SU-DHL-6 (cell line): Measurements from ENCODE around the gene OIP5.

Source experiments
- EZH2phosphoT487 ChIP-seq: fragments of 200-600 bp; sonication (generic), shearing (Covaris generic); conservative IDR thresholded peaks from 2 replicates; pipeline ENCODE4 v1.6.1; 2018; ENCODE audit warnings: mild to moderate bottlenecking, antibody characterized with exemption, low read length, moderate library complexity, mixed read lengths
- TF ChIP-seq, protein P1 (sequence below): fragments of 200-600 bp; sonication (generic); IDR thresholded peaks from one replicate; pipeline ENCODE4 v1.5.1; 2017; ENCODE audit warnings: antibody characterized with exemption, mild to moderate bottlenecking, low read length, moderate library complexity; ENCODE audit not compliant: insufficient read depth, poor library complexity, severe bottlenecking

DNA sequence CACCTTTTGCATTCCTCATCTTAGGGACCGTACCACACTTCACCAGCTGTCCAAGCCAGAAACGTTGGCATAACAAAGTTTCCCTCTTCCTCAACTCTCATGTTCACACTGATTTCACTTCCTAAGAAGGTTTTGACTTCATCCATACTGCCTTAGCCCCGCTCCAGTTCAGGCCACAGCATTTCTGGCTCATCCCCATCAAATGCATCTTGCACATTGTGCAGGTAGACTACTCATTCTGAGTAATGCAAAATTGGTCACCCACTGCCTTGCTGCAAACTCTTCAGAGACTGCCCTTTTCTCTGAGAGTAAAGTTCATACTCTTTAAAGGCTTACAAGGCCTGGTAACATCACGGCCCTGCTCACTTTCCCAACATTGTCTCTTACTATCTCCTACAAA is 9.1 kb upstream of the OIP5 start:
- TF ChIP-seq, protein P1, sequence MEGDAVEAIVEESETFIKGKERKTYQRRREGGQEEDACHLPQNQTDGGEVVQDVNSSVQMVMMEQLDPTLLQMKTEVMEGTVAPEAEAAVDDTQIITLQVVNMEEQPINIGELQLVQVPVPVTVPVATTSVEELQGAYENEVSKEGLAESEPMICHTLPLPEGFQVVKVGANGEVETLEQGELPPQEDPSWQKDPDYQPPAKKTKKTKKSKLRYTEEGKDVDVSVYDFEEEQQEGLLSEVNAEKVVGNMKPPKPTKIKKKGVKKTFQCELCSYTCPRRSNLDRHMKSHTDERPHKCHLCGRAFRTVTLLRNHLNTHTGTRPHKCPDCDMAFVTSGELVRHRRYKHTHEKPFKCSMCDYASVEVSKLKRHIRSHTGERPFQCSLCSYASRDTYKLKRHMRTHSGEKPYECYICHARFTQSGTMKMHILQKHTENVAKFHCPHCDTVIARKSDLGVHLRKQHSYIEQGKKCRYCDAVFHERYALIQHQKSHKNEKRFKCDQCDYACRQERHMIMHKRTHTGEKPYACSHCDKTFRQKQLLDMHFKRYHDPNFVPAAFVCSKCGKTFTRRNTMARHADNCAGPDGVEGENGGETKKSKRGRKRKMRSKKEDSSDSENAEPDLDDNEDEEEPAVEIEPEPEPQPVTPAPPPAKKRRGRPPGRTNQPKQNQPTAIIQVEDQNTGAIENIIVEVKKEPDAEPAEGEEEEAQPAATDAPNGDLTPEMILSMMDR, result no peak
- no peak for TF ChIP-seq EZH2phosphoT487
